ENCODE results near the gene MRPL50. TPM values are rescaled to one million over a fixed set of nuclear protein-coding genes. Genes with fewer than 3 reads are reported as not detected.

Gene MRPL50
- total and polyA plus RNA-seq, 9 of the 15 experiments (the other 6 are each of a cell fraction or from before 2014, with no cell fraction given), result 17.5 to 107 (median 37.4) TPM

DNA sequence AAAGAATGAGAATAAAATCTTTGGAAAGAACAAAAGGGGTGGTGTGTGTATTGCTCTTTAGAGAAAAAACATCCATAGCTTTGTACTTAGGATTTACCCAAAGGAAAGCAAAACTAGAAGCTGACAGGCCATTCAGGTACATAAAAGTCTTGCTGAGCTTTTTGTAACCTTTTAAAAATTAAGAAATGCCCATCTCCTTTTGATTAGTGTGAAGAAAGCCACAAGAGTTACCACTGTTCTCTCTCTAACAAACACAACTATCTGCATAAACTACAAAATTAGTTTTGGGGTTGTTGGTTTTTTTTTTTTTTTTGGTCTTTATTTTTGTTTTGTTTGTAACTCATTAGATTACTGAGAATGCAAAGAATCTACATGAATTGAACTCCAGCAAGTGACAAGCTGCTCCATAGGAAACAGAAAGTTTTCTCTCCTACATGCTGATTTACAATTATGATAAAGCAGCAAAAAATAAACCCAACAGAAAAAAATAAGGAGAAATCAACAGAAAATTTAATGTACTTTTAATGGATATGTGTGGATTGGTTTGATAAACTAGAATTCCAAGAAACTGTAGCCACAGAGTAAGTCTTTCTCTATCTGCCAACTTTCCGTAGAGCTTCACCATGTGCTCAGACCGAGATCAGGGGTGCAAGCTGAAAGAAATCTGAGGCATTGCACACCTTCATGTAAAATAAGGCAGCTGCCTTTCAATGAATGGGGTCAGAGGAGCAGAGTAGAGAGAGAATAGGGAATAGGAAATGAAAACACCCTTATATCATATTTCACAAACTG lies 25.9 kb downstream of the MRPL50 start (continued):
- TF ChIP-seq, protein P1, sequence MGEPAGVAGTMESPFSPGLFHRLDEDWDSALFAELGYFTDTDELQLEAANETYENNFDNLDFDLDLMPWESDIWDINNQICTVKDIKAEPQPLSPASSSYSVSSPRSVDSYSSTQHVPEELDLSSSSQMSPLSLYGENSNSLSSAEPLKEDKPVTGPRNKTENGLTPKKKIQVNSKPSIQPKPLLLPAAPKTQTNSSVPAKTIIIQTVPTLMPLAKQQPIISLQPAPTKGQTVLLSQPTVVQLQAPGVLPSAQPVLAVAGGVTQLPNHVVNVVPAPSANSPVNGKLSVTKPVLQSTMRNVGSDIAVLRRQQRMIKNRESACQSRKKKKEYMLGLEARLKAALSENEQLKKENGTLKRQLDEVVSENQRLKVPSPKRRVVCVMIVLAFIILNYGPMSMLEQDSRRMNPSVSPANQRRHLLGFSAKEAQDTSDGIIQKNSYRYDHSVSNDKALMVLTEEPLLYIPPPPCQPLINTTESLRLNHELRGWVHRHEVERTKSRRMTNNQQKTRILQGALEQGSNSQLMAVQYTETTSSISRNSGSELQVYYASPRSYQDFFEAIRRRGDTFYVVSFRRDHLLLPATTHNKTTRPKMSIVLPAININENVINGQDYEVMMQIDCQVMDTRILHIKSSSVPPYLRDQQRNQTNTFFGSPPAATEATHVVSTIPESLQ (CRISPR knock-in tag; IDR thresholded peaks at IDR 0.05), result no peak
- TF ChIP-seq POLR2AphosphoS2 (IDR thresholded peaks at IDR 0.05; ENCODE audit: low read length), result no peak
- TF ChIP-seq, protein P2, sequence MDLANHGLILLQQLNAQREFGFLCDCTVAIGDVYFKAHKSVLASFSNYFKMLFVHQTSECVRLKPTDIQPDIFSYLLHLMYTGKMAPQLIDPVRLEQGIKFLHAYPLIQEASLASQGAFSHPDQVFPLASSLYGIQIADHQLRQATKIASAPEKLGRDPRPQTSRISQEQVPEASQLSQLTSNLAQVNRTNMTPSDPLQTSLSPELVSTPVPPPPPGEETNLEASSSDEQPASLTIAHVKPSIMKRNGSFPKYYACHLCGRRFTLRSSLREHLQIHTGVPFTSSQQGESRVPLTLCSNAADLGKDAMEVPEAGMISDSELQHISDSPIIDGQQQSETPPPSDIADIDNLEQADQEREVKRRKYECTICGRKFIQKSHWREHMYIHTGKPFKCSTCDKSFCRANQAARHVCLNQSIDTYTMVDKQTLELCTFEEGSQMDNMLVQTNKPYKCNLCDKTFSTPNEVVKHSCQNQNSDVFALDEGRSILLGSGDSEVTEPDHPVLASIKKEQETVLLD (IDR thresholded peaks at IDR 0.05), result 0 out of 2 replicates have a peak, but pooled peaks have one; percentile 18
- TF ChIP-seq STAT5A (IDR thresholded peaks at IDR 0.05; ENCODE audit: borderline replicate concordance, low read length), result peak; percentile 57
- no peak for TF ChIP-seq DDX20 (tag; IDR thresholded peaks at IDR 0.05; ENCODE audit: low read depth)
- peak; percentile 68 for TF ChIP-seq ARID1B (IDR thresholded peaks at IDR 0.05)

DNA sequence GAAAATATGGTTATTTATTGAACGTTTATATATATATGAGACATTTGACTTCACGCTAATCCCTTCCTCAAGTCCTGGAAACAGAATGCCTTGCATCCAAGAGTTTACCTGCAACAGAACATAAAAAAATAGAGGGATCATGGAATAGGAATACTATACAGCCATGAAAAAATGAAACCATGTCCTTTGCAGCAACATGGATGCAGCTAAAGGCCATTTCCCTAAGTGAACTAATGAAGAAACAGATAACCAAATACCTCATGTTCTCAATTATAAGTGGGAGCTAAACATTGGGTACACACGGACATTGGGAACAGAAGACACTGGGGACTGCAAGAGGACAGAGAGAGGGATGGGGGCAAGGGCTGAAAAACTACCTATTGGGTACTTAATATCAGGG lies 26.6 kb downstream of the MRPL50 start:
- no peak overlapping the region for H3K27ac ChIP-seq (ENCODE audit: extremely low read depth, low read depth, low read length)
- intact Hi-C loops (cut with micrococcal nuclease), result no loop called here
- FAIRE-seq, result no peak
- BruUV-seq (replicated peaks), result no TSS peak
- DNase-seq (ENCODE audit: extremely low read depth in 1 of 4, low spot score in 3 of 4), result no peak
- no peaks in the 10 kb centered on the region for H3K9me1 ChIP-seq (ENCODE audit: control insufficient read depth, insufficient read depth, low read length)
- H3K79me2 ChIP-seq (ENCODE audit: control insufficient read depth, insufficient read depth, low read length), result no peaks in the 10 kb centered on the region
- ATAC-seq, result no peak
- WGBS (ENCODE audit: insufficient coverage, low coverage, missing lambda C conversion rate), result 79% methylated on average over 3 of the region's 3 CpGs
- no peak overlapping the region for H3K4me3 ChIP-seq
- no peaks in the 10 kb centered on the region for H4K20me1 ChIP-seq (replicated peaks; ENCODE audit: control insufficient read depth, insufficient read depth, low read length)
- CTCF ChIA-PET (ENCODE audit: low intra/inter-chr PET ratio), result no interaction called here
- in situ Hi-C loops (cut with MboI), result no loop called here
- POLR2A ChIA-PET, result interaction anchor here (0.5 to 1.7 kb wide), 3 partner anchors 10 to 115 kb away, joined by 4 to 8 read pairs (median 5); a partner anchor contains a TSS
- no peak overlapping the region for H2AFZ ChIP-seq (ENCODE audit: low read depth, low read length)
- no peaks in the 10 kb centered on the region for H3K27me3 ChIP-seq (ENCODE audit: control insufficient read depth in 2 of 2, insufficient read depth in 2 of 2, low read length in 2 of 2)
- no peaks in the 10 kb centered on the region for H3K36me3 ChIP-seq (ENCODE audit: control insufficient read depth, insufficient read depth, low read length)
- no peak overlapping the region for H3K9ac ChIP-seq (ENCODE audit: insufficient read depth in 1 of 2, low read depth in 2 of 2, low read length in 2 of 2)
- peaks cover 13 to 26% of the 10 kb centered on the region in 2 experiments; a peak in 4 of 5 replicates for H3K4me1 ChIP-seq (replicated peaks in 1 of 2; ENCODE audit: control insufficient read depth in 2 of 2, insufficient read depth in 2 of 2, low read length in 2 of 2)
- H3K9me3 ChIP-seq (replicated peaks; ENCODE audit: control insufficient read depth, insufficient read depth, low read depth, low read length), result no peaks in the 10 kb centered on the region
- no peak overlapping the region for H3K4me2 ChIP-seq (ENCODE audit: insufficient read depth, low read length)
- TF ChIP-seq, protein P3, sequence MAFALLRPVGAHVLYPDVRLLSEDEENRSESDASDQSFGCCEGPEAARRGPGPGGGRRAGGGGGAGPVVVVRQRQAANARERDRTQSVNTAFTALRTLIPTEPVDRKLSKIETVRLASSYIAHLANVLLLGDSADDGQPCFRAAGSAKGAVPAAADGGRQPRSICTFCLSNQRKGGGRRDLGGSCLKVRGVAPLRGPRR (CRISPR knock-in tag; IDR thresholded peaks at IDR 0.05), result no peak
- no peak for TF ChIP-seq SMARCA4 (IDR thresholded peaks at IDR 0.05)
- no peak for TF ChIP-seq TCF7 (IDR thresholded peaks at IDR 0.05; ENCODE audit: borderline replicate concordance)
- no peak for TF ChIP-seq SMARCA5 (IDR thresholded peaks at IDR 0.05)
- TF ChIP-seq PHTF2 (CRISPR knock-in tag; IDR thresholded peaks at IDR 0.05), result no peak
- no peak for TF ChIP-seq ZBTB7A (IDR thresholded peaks at IDR 0.05; ENCODE audit: borderline replicate concordance, control insufficient read depth, low read depth, low read length)
- TF ChIP-seq PYGO2 (tag; IDR thresholded peaks at IDR 0.05), result no peak
- TF ChIP-seq NCOA6 (IDR thresholded peaks at IDR 0.05), result no peak
- TF ChIP-seq COPS2 (conservative IDR thresholded peaks at IDR 0.05), result no peak
- TF ChIP-seq MAFF (IDR thresholded peaks at IDR 0.05; ENCODE audit: low read length), result no peak
- TF ChIP-seq RBM25 (IDR thresholded peaks at IDR 0.05; ENCODE audit: low read depth, low read length, severe bottlenecking), result peak; percentile 84

All from K562 (cell line).